Superior temporal gyrus (tissue), 1 donor: ENCODE results near the gene LDLRAD4.

Experiments
- DNase-seq: peaks from one replicate; pipeline ENCODE4 v3.0.0-alpha.2; 2016; ENCODE audit errors: extremely low spot score

LDLRAD4 gene

GRCh38 chr18:13613099-13613498 is 394.5 kb downstream of the LDLRAD4 start:
- no peak for DNase-seq

- DNase-seq, result peak; percentile 63
Observed at GRCh38 chr18:13613591-13614501, 395.3 kb downstream of the LDLRAD4 start.

- peak; percentile 51 for DNase-seq
Observed at GRCh38 chr18:13614641-13615288, 396.2 kb downstream of the LDLRAD4 start.

GRCh38 chr18:13615432-13615861 is 396.9 kb downstream of the LDLRAD4 start:
- peak; percentile 73 for DNase-seq

GRCh38 chr18:13616041-13616440 is 397.5 kb downstream of the LDLRAD4 start:
- peak; percentile 31 for DNase-seq

- DNase-seq, result no peak
Observed at GRCh38 chr18:13616525-13617035, 398.0 kb downstream of the LDLRAD4 start.

- peak; percentile 52 for DNase-seq
Observed at GRCh38 chr18:13617826-13618515, 399.4 kb downstream of the LDLRAD4 start.

GRCh38 chr18:13618760-13619438 is 400.3 kb downstream of the LDLRAD4 start:
- DNase-seq, result no peak

- DNase-seq, result peak; percentile 64
Observed at GRCh38 chr18:13619505-13620205, 401.1 kb downstream of the LDLRAD4 start.

- peak; percentile 21 for DNase-seq
Observed at GRCh38 chr18:13620206-13620672, 401.7 kb downstream of the LDLRAD4 start.

- no peak for DNase-seq
Observed at GRCh38 chr18:13620818-13621445, 402.4 kb downstream of the LDLRAD4 start.

GRCh38 chr18:13621446-13621849 is 402.9 kb downstream of the LDLRAD4 start:
- DNase-seq, result no peak

GRCh38 chr18:13621886-13622619 is 403.5 kb downstream of the LDLRAD4 start:
- DNase-seq, result peak; percentile 31

- DNase-seq, result no peak
Observed at GRCh38 chr18:13622751-13623150, 404.2 kb downstream of the LDLRAD4 start.

GRCh38 chr18:13623348-13623747 is 404.8 kb downstream of the LDLRAD4 start:
- DNase-seq, result peak; percentile 38

GRCh38 chr18:13623871-13624270 is 405.3 kb downstream of the LDLRAD4 start:
- no peak for DNase-seq

GRCh38 chr18:13624563-13625237 is 406.1 kb downstream of the LDLRAD4 start:
- no peak for DNase-seq

- DNase-seq, result no peak
Observed at GRCh38 chr18:13625355-13625754, 406.8 kb downstream of the LDLRAD4 start.
